Subcutaneous abdominal adipose tissue (tissue), 5 donors: Measurements from ENCODE around the gene MX2.

Source experiments
- H3K27ac ChIP-seq: one replicate; pipeline ENCODE4 v1.7.0; 2013; ENCODE audit warnings: low read depth, mild to moderate bottlenecking, inconsistent platforms, low read length, moderate library complexity
- H3K27me3 ChIP-seq, 5 donors: one replicate each; pipeline ENCODE4 v1.7.0; 2013; ENCODE audit warnings: low read length in 5 of 5, inconsistent platforms in 1 of 5; ENCODE audit not compliant: control insufficient read depth in 5 of 5, insufficient read depth in 4 of 5
- H3K36me3 ChIP-seq, 5 donors: one replicate each; pipeline ENCODE4 v1.7.0; 2013; ENCODE audit warnings: low read length in 5 of 5; ENCODE audit not compliant: control insufficient read depth in 5 of 5, insufficient read depth in 5 of 5
- H3K4me1 ChIP-seq, 5 donors: one replicate each; pipeline ENCODE4 v1.7.0; 2013; ENCODE audit warnings: low read length in 5 of 5, mild to moderate bottlenecking in 3 of 5, moderate library complexity in 1 of 5; ENCODE audit not compliant: control insufficient read depth in 5 of 5, insufficient read depth in 5 of 5
- H3K4me3 ChIP-seq, 5 donors: one replicate each; pipeline ENCODE4 v1.7.0; 2013; ENCODE audit warnings: low read length in 5 of 5, low read depth in 1 of 5
- H3K9ac ChIP-seq, 5 donors: one replicate each; pipeline ENCODE4 v1.7.0; 2013; ENCODE audit warnings: low read length in 5 of 5, mild to moderate bottlenecking in 4 of 5, moderate library complexity in 3 of 5
- H3K9me3 ChIP-seq, 5 donors: one replicate each; pipeline ENCODE4 v1.7.0; 2013; ENCODE audit warnings: low read length in 5 of 5; ENCODE audit not compliant: control insufficient read depth in 5 of 5
- donor health status: healthy.
- donor health status: healthy.
- donor health status: healthy.
- donor health status: healthy.
- donor health status: healthy.

Gene MX2

DNA sequence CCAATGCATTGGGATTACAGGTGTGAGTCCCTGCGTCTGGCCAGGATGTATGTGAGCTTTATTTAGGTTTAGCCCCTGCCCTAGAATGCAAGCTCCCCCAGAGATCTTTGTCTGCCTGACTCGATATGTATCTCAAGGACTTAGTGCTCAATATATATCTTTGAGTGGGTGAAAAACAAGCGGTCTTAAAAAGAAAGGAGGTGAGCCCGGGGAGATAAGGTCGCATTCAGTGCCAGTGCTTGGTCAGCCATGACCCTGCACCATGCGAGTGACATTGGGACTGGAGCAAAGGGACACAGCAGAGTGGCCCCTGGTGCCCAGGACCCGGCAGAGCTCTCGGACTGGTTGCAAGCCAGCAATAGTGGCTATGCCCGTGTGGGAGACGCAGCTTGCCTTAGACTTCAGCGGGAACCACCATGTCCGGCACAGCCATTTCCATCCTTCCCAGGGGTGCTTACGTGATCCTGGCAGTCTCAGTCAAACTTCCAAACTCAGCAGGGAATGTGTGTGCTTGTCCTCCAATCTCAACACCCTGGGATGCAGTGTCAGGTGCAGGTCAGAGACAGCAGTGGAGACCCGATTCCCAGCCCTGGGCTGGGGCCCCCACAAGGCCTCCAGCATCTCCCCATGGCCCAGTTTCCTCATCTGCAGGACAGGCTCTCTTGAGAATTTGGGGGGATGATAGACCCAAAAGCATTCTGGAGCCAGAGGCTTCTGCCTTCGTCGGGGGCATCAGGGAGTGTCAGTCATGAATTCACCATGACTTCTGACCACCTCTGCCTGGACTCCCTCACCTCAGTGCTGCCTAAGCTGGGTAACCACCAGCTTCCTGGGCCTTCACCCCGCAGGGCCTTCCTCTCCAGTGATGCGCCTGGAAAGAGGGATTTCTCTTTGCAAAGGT, 1.8 kb downstream of the MX2 start:
- Histone ChIP-seq H3K36me3 (peaks cover 0 to 14% (median 0%) of the 10 kb centered on the region in 5 donors), H3K27ac (no peak overlapping the region), H3K9me3 (no peaks in the 10 kb centered on the region), H3K27me3 (peaks cover 0 to 10% (median 0%) of the 10 kb centered on the region in 5 donors), H3K4me1 (peaks cover 14 to 65% (median 37%) of the 10 kb centered on the region in 5 donors), H3K4me3 (peak overlapping the region in 3 of 5 donors; percentile 72 to 79 (median 73)), H3K9ac (no peak overlapping the region)

- H3K4me3 ChIP-seq = no peak overlapping the region
- no peak overlapping the region for H3K27ac ChIP-seq
- no peaks in the 10 kb centered on the region for H3K9me3 ChIP-seq
- H3K36me3 ChIP-seq = peaks cover 0 to 14% (median 0%) of the 10 kb centered on the region in 5 donors
- H3K4me1 ChIP-seq = peaks cover 15 to 72% (median 44%) of the 10 kb centered on the region in 5 donors
- H3K27me3 ChIP-seq = peaks cover 0 to 16% (median 0%) of the 10 kb centered on the region in 5 donors
- no peak overlapping the region for H3K9ac ChIP-seq
Measured at GRCh38 chr21:41364308-41364707, 2.5 kb downstream of the MX2 start.

GRCh38 chr21:41365377-41366107, 3.7 kb downstream of the MX2 start:
- Histone ChIP-seq H3K9me3 (no peaks in the 10 kb centered on the region), H3K4me3 (no peak overlapping the region), H3K27ac (no peak overlapping the region), H3K9ac (no peak overlapping the region), H3K27me3 (peaks cover 0 to 16% (median 0%) of the 10 kb centered on the region in 5 donors), H3K4me1 (peaks cover 15 to 73% (median 45%) of the 10 kb centered on the region in 5 donors), H3K36me3 (peaks cover 0 to 14% (median 0%) of the 10 kb centered on the region in 5 donors)

DNA sequence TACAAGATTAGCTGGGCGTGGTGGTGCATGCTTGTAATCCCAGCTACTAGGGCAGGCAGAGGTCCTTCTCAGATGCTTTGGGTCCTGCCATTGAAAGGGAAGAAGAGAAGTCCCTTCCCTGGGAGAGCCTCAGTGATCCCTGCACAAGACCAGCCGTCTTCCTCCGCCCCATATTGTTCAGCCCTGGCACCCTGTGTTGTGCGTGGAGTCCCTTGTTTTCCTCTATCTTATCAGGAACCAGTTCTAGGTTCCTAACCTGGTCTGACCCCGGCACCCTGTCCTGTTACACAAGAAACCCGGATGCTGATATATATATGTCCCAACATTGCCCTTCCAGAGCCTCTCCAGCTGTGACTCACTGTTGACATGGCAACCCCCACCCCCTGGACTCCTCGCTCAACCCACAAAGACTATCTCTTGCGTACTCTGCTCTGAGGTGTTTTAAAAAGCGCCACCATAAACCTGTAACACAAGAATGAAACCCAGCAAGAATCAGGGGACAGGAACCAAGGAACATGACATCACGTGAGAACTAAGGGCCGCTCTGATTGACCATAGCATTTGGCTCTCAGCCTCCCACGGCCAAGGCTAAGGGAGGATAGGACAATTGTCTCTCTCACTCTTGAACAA, 4.8 kb downstream of the MX2 start:
- Histone ChIP-seq H3K36me3 (peaks cover 0 to 14% (median 0%) of the 10 kb centered on the region in 5 donors), H3K4me1 (peaks cover 13 to 71% (median 46%) of the 10 kb centered on the region in 5 donors), H3K4me3 (no peak overlapping the region), H3K27ac (no peak overlapping the region), H3K27me3 (peaks cover 0 to 16% (median 0%) of the 10 kb centered on the region in 5 donors), H3K9me3 (no peaks in the 10 kb centered on the region), H3K9ac (no peak overlapping the region)

- no peak overlapping the region for H3K9ac ChIP-seq
- peaks cover 0 to 14% (median 0%) of the 10 kb centered on the region in 5 donors for H3K36me3 ChIP-seq
- H3K4me3 ChIP-seq = no peak overlapping the region
- H3K27ac ChIP-seq = no peak overlapping the region
- H3K4me1 ChIP-seq = peaks cover 7 to 64% (median 38%) of the 10 kb centered on the region in 5 donors
- no peaks in the 10 kb centered on the region for H3K9me3 ChIP-seq
- H3K27me3 ChIP-seq = peaks cover 0 to 16% (median 0%) of the 10 kb centered on the region in 5 donors
Measured at GRCh38 chr21:41367301-41367944, 5.6 kb downstream of the MX2 start.

- Histone ChIP-seq H3K36me3 (peaks cover 0 to 14% (median 0%) of the 10 kb centered on the region in 5 donors), H3K27me3 (peaks cover 0 to 16% (median 0%) of the 10 kb centered on the region in 5 donors), H3K27ac (no peak overlapping the region), H3K9ac (no peak overlapping the region), H3K4me3 (no peak overlapping the region), H3K4me1 (peaks cover 7 to 58% (median 31%) of the 10 kb centered on the region in 5 donors), H3K9me3 (no peaks in the 10 kb centered on the region)
Measured at GRCh38 chr21:41367945-41368734, 6.3 kb downstream of the MX2 start.

DNA sequence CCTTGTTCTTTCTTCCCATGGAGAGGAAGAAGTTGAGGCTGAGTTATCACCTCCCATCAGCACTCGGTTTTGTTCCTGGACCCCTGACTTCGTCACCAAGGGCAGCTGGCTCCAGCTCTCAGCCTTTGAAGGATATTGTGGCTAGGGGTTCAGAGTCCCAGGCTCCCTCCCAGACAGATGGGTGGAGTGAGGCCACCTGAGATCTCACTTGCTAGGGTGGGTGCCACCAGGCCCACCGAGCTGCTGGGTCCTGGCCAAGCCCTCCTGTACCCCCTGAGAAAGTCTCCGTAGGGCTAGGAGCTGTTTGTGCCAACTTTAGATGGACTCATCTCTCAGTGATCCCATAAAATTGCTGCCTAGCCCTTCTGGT, 6.9 kb downstream of the MX2 start:
- peak overlapping the region; percentile 46 for H3K27ac ChIP-seq
- peak overlapping the region in 3 of 5 donors; percentile 51 to 66 (median 58) for H3K4me3 ChIP-seq
- H3K9ac ChIP-seq = peak overlapping the region in 1 of 5 donors; percentile 21

GRCh38 chr21:41369105-41369919, 7.5 kb downstream of the MX2 start:
- Histone ChIP-seq H3K27me3 (peaks cover 0 to 10% (median 0%) of the 10 kb centered on the region in 5 donors), H3K27ac (peak overlapping the region; percentile 46), H3K9ac (peak overlapping the region in 3 of 5 donors; percentile 1 to 30 (median 21)), H3K36me3 (peaks cover 0 to 17% (median 0%) of the 10 kb centered on the region in 5 donors), H3K4me3 (peak overlapping the region; percentile 51 to 66 (median 57)), H3K9me3 (no peaks in the 10 kb centered on the region), H3K4me1 (peaks cover 3 to 46% (median 24%) of the 10 kb centered on the region in 5 donors)

More for the DNA sequence above, 6.9 kb downstream of the MX2 start:
- peaks cover 0 to 12% (median 0%) of the 10 kb centered on the region in 5 donors for H3K36me3 ChIP-seq
- H3K27me3 ChIP-seq = peaks cover 0 to 10% (median 0%) of the 10 kb centered on the region in 5 donors
- peaks cover 4 to 52% (median 25%) of the 10 kb centered on the region in 5 donors for H3K4me1 ChIP-seq
- H3K9me3 ChIP-seq = no peaks in the 10 kb centered on the region
